Fibroblast of skin of left quadriceps (primary cell): ENCODE measurements around the gene ADAM11.
"Not testable (repeated sequence)": the region's sequence is repeated elsewhere in the genome, so short reads cannot be mapped to it uniquely, and the experiment has no call there.

ENCODE experiments used
- DNase-seq, 2 experiments: peaks; one replicate each; pipeline ENCODE4 v3.0.0-alpha.2; 2013; ENCODE audit warnings: low read depth in 2 of 2

Gene ADAM11

DNA sequence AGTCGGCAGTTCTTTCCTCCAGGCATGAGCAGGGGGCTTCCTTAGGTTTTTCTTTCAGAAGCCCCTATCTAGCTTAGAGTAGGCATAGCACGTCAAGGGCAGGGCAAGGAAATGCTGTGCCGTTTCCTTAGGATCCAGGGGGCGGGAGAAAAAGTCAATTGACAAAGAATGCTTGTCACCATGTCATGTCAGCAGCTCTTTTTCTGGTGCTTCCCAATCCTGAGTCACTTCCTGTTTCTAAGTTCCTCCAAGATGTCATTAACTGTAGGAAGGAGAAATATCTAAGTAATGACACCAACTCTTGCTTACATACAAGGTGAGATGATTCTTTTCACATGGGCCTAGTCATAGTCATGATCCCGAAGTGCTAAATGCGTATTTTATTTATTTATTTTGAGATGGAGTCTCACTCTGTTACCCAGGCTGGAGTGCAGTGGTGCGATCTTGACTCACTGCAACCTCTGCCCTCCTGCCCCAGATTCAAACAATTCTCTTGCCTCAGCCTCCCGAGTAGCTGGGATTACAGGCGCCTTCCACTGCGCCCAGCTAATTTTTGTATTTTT is 36.1 kb downstream of the ADAM11 start:
- DNase-seq: peak; percentile 64 to 66

DNA sequence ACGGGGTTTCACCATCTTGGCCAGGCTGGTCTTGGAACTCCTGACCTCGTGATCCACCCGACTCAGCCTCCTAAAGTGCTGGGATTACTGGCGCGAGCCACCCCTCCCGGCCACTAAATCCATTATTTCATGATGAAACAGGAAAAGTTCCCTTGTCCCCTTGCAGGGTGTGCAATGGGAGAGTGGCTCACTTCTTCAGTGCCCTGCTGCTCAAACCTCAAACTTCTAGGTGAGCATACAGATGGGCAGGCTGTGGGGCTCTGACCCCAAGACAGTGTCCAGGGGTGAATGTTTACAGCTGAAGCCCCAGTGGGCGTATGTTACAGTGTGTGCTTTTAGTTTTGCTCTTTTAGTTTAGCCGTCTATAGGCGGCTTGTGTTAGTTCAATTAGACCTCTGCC is 36.6 kb downstream of the ADAM11 start:
- DNase-seq: no peak

DNA sequence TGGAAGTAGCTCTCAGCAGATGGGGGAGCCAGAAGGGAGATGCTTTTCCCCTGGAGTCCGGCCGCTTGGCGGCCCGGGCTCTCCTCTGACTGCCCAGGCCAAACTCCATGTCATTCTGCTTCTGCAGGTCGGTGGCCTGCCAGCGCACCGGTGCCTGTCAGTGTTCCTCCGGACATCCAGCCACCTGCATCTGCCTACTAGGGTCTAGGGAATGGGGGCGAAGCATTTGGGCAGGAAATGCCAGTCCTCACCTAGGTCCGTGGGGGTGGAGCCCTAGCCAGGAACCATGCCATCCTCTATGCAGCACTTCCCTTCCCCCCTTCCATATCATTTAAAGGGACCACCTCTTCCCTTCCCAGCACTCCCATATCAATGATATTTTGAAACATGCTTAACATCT is 37.1 kb downstream of the ADAM11 start:
- no peak for DNase-seq

DNA sequence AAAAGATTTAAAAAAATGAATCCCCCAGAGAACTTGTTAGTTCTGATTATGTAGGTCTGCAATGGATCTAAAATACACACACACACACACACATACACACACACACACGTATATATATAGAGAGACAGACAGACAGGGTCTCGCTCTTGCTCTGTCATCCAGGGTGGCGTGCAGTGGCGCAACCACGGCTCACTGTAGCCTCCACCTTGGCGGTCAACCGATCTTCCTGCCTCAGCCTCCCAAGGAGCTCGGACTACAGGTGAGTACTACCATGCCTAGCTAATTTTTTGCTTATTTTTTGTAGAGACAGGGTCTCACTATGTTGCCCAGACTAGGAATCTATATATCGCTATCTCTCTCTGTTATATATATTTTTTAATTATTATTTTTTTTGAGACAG is 37.9 kb downstream of the ADAM11 start:
- DNase-seq: no peak

DNA sequence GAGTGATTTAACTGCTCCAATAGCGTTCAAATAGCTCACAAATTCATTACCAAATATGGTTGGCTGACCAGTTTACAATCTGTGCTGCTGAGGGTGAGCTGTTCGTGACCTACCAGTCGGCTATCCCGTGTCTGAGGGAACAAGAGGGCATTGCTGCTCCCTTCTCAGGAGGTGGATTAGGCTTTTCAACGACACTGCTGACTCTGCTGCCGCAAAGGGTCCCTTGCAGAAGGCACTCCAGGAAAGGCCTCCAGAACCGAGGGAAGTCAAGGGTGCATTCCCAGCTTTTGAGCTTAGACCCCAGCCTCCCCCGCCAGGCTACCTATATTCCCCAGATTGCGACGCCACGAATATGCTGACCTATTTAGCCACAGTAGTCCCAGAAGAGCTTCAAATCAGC is 39.0 kb downstream of the ADAM11 start:
- DNase-seq: no peak

DNA sequence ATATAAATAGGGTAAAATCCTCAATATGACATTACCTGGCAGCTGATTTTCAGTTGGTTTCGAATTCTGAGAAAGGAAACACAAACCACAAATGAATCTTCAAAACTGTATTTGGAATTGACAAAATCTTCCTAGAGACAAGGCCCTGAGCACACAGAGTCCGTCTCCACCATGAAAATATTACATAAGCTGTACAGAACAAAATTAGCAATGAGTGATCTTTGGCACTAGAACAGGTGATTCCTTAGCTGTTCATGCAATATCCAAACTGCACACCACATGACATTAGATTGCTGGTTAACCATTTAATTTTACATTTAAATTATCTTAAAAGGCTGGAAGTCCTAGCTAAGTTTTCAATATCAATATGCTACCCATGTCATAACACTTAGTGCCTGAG is 39.6 kb downstream of the ADAM11 start:
- DNase-seq: no peak

DNA sequence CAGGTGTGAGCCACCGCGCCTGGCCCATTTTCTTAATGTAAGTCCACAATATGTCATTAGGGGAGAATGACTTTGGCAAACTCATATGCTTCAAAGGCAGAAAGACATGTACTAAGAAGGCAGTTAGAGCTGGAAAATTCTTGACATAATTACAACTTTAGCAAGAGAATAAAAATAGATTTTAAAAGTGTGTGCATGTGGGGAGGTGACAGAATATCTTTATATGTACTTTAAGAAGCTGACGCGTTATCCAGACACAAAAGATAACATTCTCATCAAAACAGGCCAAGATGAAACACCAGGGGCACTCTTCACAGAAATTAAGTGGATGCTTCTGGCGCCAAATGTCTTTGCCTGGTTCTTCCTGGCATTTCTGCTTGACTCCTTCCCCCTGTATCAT is 43.1 kb downstream of the ADAM11 start:
- DNase-seq: no peak

DNA sequence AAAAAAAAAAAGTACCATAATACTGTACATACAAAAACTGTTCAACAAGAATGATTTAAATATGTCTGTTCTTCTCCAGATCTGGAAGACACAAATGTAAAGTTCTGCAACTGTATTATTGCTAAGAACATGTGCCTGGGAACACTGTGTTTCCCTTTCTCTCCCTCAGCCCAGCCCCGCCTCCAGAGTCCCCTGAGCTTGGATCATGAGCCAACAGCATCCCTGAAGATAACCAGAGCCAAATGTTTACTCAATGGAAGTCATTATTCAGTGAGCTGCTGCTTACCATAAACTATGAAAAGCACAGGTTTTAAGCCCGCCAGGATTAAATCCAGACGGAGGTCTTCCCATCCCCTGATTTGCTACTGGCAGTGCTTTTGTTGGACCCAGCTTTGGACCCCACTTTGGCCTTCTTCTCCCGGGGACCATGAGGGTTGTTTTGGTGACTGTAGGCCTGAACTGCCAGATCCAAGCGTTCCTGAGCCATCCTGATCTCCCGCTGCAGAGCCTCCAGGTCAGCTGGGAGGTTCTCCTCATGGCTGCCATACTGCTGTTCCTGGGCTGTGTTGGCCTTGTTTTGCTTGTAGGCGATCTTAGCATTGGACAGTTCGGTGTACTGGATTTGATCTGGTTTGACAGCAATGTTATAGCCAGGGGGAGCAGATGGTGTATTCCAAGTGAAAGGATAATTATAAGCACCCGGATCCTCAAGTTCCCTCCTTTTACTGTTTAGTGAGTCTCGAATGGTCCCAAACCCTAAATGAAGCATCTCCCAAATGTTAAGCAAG is 45.7 kb downstream of the ADAM11 start:
- DNase-seq: peak in 1 of 2 experiments; percentile 39

DNA sequence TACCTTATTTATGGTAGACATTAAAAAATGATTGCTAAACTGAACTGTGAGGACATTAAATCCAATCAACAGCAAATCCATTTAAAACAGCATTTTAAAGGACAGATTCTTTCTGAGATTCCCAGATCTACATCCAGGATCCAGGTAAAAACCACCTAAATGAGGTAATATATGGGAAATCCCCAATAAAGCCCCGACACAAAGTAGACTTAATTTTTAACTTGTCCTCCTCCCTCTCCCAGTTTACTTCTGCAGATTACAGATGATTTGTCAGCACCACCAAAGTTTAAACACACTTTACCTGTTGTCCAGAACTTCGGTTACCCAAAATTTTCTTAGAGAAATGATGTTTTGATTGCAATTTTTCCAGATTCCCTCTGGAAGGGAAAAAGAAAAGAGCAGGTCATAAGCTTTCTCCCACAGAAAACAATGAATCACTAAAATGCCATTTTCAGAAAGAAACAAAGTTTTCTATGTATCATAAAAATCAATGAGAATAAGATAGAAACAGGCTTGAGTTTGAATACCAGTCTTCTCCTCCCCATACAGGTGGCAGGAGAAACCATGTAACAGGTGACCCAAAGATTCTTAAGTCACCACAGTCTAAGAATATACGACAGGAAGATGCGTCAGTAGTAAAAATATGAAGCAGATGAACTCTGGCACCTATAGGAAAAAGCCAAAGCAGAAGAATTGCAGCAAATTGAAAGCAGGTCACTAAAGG is 48.5 kb downstream of the ADAM11 start:
- DNase-seq: no peak

DNA sequence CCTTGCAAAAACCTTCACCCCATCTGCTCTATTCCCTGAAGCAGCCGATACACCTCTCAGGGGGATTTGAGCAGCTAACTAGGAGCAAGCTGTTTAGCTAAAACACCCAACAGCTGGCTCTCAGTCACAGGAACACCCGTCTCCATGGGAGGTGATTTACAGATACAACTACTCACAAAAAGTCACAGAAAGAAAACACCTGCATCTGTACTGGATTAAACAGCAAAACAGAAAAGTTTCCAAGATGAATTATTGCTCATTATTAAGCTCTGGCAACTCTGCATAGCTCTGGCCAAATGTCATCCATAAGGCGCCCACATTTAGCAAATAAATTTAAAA is 49.0 kb downstream of the ADAM11 start:
- peak; percentile 78 to 81 for DNase-seq

DNA sequence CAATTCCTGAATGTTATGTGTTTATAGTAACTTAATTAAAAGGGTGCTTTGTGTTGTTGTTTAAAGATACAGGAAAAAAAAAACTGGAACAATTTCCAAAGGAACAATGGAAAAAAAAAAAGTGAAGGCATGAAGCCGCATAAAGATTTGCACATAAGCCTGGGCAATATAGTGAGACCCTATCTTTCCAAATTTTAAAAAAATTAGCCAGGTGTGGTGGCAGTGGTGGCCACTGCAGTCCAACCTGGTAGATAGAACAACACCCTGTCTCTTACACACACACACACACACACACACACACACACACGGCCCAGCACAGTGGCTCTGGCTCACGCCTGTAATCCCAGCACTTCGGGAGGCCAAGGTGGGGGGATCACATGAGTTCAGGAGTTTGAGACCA is 49.4 kb downstream of the ADAM11 start:
- DNase-seq: no peak

DNA sequence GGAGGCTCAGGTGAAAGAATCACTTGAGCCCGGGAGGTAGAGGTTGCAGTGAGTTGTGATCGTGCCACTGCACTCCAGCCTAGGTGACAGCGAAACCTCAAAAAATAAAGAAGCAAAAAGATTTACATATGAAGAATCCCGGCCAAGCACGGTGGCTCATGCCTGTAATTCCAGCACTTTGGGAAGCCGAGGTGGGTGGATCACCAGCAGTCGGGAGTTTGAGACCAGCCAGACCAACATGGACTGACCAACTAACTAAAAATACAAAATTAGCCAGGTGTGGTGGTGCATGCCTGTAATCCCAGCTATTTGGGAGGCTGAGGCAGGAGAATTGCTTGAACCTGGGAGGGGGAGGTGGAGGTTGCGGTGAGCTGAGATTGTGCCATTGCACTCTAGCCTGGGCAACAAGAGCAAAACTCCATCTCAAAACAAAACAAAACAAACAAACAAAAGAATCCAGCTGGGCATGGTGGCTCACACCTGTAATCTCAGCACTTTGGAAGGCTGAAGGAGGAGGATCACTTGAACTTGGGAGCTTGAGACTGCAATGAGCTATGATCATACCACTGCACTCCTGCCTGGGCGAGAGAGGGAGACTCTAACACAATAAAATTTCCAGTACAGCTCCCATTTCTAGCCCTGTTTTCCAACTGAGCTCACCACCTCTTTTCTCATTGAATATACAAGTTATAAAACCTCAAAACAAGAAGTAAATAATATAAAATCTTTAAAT is 50.0 kb downstream of the ADAM11 start:
- DNase-seq: not testable (repeated sequence)

DNA sequence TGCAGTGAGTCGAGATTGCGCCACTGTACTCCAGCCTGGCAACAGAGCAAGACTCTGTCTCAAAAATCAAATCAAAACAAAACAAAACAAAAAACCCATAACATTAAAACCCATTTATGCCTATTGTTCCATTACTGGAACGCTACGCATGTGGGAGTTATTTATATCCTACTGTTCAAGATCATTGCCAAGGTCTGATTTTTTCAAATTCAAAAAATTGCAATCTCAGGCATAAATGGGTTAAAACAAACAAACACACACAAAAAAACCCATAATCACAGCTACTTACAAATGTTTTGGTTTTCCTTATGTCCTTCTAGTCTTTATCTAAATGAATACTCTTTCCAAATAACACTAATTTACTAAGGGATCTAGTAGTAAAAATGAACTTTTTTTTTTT is 53.5 kb downstream of the ADAM11 start:
- no peak for DNase-seq

DNA sequence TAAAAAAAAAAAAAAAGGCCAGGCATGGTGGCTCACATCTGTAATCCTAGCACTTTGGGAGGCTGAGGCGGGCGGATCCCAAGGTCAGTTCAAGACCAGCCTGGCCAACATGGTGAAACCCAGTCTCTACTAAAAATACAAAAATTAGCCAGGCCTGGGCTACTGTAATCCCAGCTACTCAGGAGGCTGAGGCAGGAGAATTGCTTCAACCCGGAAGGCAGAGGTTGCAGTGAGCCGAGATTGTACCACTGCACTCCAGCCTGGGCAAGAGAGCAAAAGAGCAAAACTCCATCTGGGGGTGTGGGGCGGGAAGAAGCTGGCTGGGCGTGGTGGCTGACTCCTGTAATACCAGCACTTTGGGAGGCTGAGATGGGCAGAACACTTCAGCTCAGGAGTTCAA is 59.7 kb downstream of the ADAM11 start:
- DNase-seq: not testable (repeated sequence)

DNA sequence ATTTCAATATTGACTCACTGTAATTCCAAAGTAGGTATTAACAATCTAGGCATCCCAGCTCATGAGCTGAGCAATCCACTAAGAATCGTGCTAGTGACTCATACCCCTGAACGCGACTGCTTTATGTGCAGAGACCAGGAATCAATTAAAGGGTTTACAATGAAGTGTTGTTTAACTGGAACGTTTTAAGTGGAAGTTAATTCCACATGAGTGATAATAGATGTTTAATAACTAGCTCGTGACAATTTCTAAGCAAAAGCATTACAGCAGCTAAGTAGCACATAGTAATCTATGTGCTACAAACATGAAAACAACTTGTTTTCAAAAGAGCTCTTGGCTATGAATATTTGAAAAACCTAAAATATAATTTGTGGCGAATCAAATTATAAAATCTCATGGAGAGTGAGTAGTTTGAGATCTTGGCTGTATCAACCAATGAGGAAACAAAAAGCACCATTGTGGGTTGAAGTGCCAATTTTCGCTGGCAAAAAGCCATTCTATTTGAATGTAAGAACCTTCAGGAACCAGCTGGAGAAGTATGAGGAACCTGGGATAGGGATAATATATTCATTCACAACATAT is 61.9 kb downstream of the ADAM11 start:
- peak; percentile 92 for DNase-seq

DNA sequence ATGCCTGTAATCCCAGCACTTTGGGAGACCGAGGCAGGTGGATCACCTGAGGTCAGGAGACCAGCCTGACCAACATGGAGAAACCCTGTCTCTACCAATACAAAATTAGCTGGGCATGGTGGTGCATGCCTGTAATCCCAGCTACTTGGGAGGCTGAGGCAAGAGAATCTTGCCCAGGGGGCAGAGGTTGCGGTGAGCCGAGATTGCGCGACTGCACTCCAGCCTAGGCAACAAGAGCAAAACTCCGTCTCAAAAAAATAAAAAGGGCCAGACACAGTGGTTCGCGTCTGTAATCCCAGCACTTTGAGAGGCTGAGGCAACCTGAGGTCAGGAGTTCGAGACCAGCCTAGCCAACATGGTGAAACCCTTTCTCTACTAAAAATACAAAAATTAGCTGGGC is 66.4 kb downstream of the ADAM11 start:
- not testable (repeated sequence) for DNase-seq

DNA sequence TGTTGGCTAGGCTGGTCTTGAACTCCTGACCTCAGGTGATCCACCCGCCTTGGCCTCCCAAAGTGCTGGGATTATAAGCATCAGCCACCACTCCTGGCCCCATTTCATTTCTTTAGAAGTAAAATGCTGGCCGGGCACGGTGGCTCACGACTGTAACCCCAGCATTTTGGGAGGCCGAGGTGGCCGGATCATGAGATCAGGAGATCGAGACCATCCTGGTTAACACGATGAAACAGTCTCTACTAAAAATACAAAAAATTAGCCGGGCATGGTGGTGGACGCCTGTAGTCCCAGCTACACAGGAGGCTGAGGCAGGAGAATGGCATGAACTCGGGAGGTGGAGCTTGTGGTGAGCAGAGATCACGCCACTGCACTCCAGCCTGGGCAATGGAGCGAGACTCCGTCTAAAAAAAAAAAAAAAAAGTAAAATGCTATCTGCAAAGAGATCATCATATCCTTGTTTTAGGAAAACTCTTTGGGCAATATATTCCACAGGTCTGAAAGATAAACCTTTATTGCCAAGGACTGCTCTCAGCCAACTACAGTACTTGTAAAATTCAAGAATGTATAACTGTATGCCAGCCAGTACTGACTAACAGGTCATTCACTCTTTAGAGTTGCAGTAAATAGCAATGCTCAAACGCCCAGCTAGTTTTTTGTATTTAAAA is 67.5 kb downstream of the ADAM11 start:
- no peak for DNase-seq

DNA sequence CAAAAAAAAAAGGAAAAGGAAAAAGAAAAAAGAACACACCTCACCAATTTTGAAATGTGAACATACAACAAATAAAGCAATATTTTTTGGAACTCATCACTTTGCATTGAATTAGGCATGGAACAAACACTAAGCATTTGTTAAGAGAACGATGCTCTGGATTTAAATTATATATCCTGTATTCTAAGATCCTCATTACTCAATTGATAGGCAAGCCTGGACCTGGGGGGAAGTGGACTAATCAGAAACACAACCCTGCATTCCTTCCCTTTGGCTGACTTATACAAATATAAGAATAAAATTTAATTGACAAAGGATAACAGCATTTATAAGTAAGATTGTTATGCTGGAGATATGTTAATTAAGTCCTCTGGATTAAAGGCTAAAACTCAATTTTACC is 69.1 kb downstream of the ADAM11 start:
- no peak for DNase-seq

DNA sequence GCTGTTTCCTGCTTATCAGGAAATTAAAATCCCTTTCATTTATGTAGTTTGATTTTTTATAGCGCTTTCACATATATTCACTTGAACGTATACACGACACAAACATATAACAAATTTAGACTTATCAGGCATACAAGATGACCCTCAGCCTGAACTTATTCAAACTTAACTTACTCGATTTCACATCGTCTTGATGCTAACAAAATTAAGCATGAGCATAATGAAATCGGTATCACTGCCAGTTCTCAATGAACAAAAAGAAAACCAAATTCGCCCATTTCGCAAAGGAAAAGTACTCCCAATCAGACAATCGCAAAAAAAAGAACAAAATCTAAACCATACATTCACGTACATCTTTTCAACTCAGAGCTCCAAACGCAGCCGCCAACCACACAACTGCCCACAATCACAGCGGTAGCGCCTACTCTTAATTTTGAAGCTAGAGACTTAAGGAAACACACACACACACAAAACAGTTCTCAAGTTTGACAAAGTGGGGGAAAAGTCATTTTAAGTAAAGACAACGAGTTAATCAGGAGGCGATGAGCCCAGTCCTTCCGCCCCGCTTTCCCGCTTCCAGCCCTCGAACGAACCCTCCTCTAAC is 70.2 kb downstream of the ADAM11 start:
- DNase-seq: no peak

DNA sequence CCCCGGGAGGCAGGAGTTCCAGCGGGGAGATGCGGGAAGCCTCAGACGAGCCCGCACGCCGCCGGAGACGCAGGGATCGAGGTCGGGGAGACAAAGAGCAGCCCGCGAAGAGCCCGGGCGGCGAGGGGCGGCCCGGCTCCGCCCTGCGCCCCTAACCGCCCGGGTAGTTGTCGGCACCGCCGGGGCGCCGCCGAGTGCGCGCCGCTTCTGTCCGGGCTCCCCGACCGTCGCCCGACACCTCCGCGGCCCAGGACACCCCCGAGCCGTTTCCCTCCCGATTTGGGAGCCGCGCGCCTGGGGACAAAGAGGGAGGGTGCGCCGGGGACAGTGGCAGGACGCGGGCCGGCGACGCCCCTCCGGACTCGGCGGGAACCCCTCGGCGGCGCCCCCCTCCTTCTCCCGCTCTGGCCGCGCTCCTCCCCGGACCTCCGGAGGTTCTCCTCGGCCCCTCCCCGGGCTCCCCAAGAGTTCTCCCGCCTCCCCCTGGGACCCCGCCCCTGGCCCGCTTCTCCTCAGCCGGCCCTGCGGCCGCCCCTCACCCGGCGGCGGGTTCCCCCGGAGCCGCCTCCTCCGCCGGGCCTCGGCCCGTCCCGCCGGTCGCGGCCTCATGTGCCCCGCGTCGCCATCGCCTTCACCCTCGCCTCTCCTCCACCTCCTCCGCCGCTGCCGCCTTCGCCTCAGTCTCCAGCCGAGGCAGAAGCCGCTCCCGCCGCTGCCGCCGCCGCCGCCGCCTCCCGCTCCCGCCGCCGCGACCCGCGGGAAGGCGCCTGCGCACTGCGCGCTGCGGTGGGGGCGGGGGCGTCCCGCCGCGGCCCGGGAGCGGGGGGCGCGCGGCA is 71.0 kb downstream of the ADAM11 start, which contains the start of gene GJC1:
GJC1 (minus strand) TSS at position 765 of the 836 bp plus-strand sequence. CDS start 24,470 bp downstream, outside the sequence.
- DNase-seq: no peak
